GM12801 (cell line): ENCODE results near the gene SRGAP3.

Experiments
- CTCF ChIP-seq: IDR thresholded peaks from one replicate; pipeline ENCODE4 v1.5.1; 2011; ENCODE audit warnings: control low read depth; ENCODE audit not compliant: insufficient read length; ENCODE audit errors: extremely low read depth

The SRGAP3 gene

DNA sequence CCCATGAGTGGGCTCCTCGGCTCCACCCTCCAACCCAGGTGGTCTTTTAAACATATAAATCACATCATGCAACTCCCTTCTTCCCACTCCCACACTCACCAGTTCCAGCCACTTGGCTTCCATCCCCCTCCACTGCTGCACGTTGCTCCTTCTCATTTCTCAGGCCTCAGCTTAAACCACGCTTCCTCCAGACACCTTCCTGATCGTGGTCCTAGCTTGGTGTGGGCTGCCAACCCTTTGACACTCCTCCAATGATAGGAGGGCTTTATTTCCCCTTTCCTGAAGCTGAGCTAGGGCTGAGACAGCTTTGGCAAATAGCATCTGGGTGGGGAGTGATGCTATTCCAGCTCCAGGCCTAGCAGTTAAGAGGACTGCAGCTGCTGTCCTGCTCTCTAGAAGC, 130.1 kb downstream of the SRGAP3 start:
- TF ChIP-seq CTCF, result no peak

GRCh38 chr3:9118222-9118621, 131.2 kb downstream of the SRGAP3 start:
- TF ChIP-seq CTCF, result no peak

- no peak for TF ChIP-seq CTCF
Observed at GRCh38 chr3:9117220-9117619, 132.2 kb downstream of the SRGAP3 start.

GRCh38 chr3:9116336-9116735, 133.1 kb downstream of the SRGAP3 start:
- no peak for TF ChIP-seq CTCF

- TF ChIP-seq CTCF, result no peak
Observed at GRCh38 chr3:9115336-9115735, 134.1 kb downstream of the SRGAP3 start.

GRCh38 chr3:9113040-9113439, 136.4 kb downstream of the SRGAP3 start:
- no peak for TF ChIP-seq CTCF

GRCh38 chr3:9111866-9112265, 137.6 kb downstream of the SRGAP3 start:
- TF ChIP-seq CTCF, result no peak

GRCh38 chr3:9111417-9111816, 138.0 kb downstream of the SRGAP3 start:
- TF ChIP-seq CTCF, result no peak
